HepG2 (cell line): Measurements from ENCODE around the gene RAB18. TPM values are rescaled to one million over a fixed set of nuclear protein-coding genes. Genes with fewer than 3 reads are reported as not detected.
"Not testable (repeated sequence)": the region's sequence is repeated elsewhere in the genome, so short reads cannot be mapped to it uniquely, and the experiment has no call there.

Experiments used
- ATAC-seq: fragments of 200-7000 bp; cut with Tn5 transposase; 3 replicates; pipeline ENCODE4 v1.9.1; 2020; ENCODE audit warnings: mild to moderate bottlenecking, moderate library complexity
- BruUV-seq: library from RNA; stranded (reverse); fragments of 400-500 nt; replicated peaks from 2 replicates; lab custom pipeline; 2021; lab: Mats Ljungman, UMichigan
- CTCF ChIA-PET: fragments of 300-600 bp; formaldehyde crosslinking; extraction: SDS; loops from one replicate; lab custom pipeline; 2021; ENCODE audit warnings: low total read pairs, inconsistent platforms, low intra/inter-chr PET ratio; lab: Yijun Ruan, JAX
- POLR2A ChIA-PET: fragments of 350-600 bp; sonication (Branson Sonifier 250); formaldehyde crosslinking; loops from one replicate; lab custom pipeline; 2020; ENCODE audit warnings: antibody characterized with exemption, inconsistent platforms; lab: Yijun Ruan, JAX
- DNase-seq: peaks from one replicate; pipeline ENCODE4 v3.0.0-alpha.2; 2015; ENCODE audit warnings: low spot score
- FAIRE-seq: peaks from 3 replicates; lab custom pipeline; 2011; peaks lifted over from hg19 to GRCh38; lab: Jason Lieb, UNC
- H2AFZ ChIP-seq: one replicate; pipeline ENCODE4 v1.6.1; 2011; ENCODE audit warnings: low read length, inconsistent platforms
- H3K27ac ChIP-seq: fragments of 300-600 bp; 3 replicates; pipeline ENCODE4 v1.8.0; 2011; ENCODE audit warnings: mixed run types, mild to moderate bottlenecking, mixed read lengths, low read length, inconsistent platforms; ENCODE audit not compliant: insufficient read depth; ENCODE audit errors: extremely low read length
- H3K27me3 ChIP-seq, 2 experiments: fragments of 200-600 bp in 1 of 2; 2 replicates in 1 of 2; 3 replicates in 1 of 2; pipeline versions ENCODE4 v1.6.0 to v1.8.0; 2011; ENCODE audit warnings: low read length in 2 of 2, mild to moderate bottlenecking in 2 of 2, moderate library complexity in 2 of 2, inconsistent platforms in 1 of 2; ENCODE audit not compliant: insufficient read depth in 2 of 2, control insufficient read depth in 1 of 2
- H3K36me3 ChIP-seq, 2 experiments: fragments of 200-600 bp in 1 of 2; replicated peaks in 1 of 2; 2 replicates in 1 of 2; 3 replicates in 1 of 2; pipeline versions ENCODE4 v1.5.1 to v1.8.0; 2011; ENCODE audit warnings: low read length in 2 of 2, inconsistent platforms in 1 of 2; ENCODE audit not compliant: insufficient read depth in 2 of 2, control insufficient read depth in 1 of 2
- H3K4me1 ChIP-seq: 2 replicates; pipeline ENCODE4 v1.5.1; 2012; ENCODE audit warnings: low read length, inconsistent platforms; ENCODE audit not compliant: insufficient read depth
- H3K4me2 ChIP-seq: 2 replicates; pipeline ENCODE4 v1.6.0; 2011; ENCODE audit warnings: low read depth, low read length, inconsistent platforms
- H3K4me3 ChIP-seq, 3 experiments: fragments of 200-600 bp in 1 of 3; sonication (generic), shearing (Covaris generic) in 1 of 3; replicated peaks in 1 of 3; 2 replicates each; pipeline ENCODE4 v1.5.1; 2011 to 2016; ENCODE audit warnings: low read length in 3 of 3, inconsistent platforms in 2 of 3, low read depth in 2 of 3, mild to moderate bottlenecking in 2 of 3, control low read depth in 1 of 3, mixed read lengths in 1 of 3; ENCODE audit not compliant: insufficient read depth in 1 of 3
- H3K79me2 ChIP-seq: one replicate; pipeline ENCODE4 v1.6.1; 2011; ENCODE audit warnings: low read length, inconsistent platforms; ENCODE audit not compliant: insufficient read depth
- H3K9ac ChIP-seq: 2 replicates; pipeline ENCODE4 v1.6.0; 2011; ENCODE audit warnings: mild to moderate bottlenecking, low read depth, low read length, inconsistent platforms; ENCODE audit not compliant: insufficient read depth
- H3K9me3 ChIP-seq: 2 replicates; pipeline ENCODE4 v1.5.1; 2012; ENCODE audit warnings: mild to moderate bottlenecking, low read length
- H4K20me1 ChIP-seq: 2 replicates; pipeline ENCODE4 v1.6.0; 2011; ENCODE audit warnings: inconsistent platforms, mild to moderate bottlenecking, low read length, moderate library complexity; ENCODE audit not compliant: insufficient read depth
- CCAR2 ChIP-seq: fragments of 200-400 bp; formaldehyde crosslinking; optimal IDR thresholded peaks from 2 replicates; pipeline ENCODE3; 2018; ENCODE audit warnings: low read depth, mild to moderate bottlenecking, low read length, moderate library complexity
- NFYB ChIP-seq: sonication (generic); formaldehyde crosslinking; IDR thresholded peaks from 2 replicates; pipeline ENCODE4 v1.4.0; 2020; ENCODE audit warnings: missing genetic modification reagents
- NR2F6 ChIP-seq, 2 experiments: IDR thresholded peaks; 2 replicates each; pipeline ENCODE4 v1.6.1; 2016; ENCODE audit warnings: antibody characterized with exemption in 1 of 2, mild to moderate bottlenecking in 1 of 2
- PHF5A ChIP-seq: IDR thresholded peaks from one replicate; pipeline ENCODE4 v1.6.1; 2018; ENCODE audit warnings: low read depth, missing genetic modification reagents; ENCODE audit not compliant: unreplicated experiment
- WGBS: methylation state at CpG from one replicate; pipeline ENCODE4 v1.1.6; 2017; ENCODE audit warnings: low lambda C conversion rate; 5-methylcytosine and 5-hydroxymethylcytosine counted together
- in situ Hi-C: cut with HindIII; loops from 2 replicates; pipeline ENCODE4 v1.10.0; 2017; ENCODE audit warnings: low pct_unique_long_range_greater_than_20kb; ENCODE audit not compliant: extremely low pct_ligation_motif_present
- intact Hi-C: fragments of 100-400 bp; cut with micrococcal nuclease; formaldehyde crosslinking; loops from one replicate; pipeline ENCODE4 v1.10.0; 2022; ENCODE audit not compliant: unreplicated experiment
- polyA plus RNA-seq, 8 experiments: library from polyadenylated mRNA; depleted of rRNA in 3 of 8; stranded (reverse) in 7 of 8; unstranded in 1 of 8; fragments of >200 nt; fragmentation: Illumina TruSeq in 4 of 8; extraction: Trizol in 4 of 8; gene quantifications; 2 replicates each; pipeline versions ENCODE4 v1.2.1 to v1.2.3, GENCODE V29; 2011 to 2016; ENCODE audit warnings: low read depth in 4 of 8, missing spikeins in 1 of 8, mixed read lengths in 1 of 8; ENCODE audit not compliant: insufficient read depth in 1 of 8
- total RNA-seq, 5 experiments: library from RNA; depleted of rRNA; stranded (reverse); fragments of >200 nt; fragmentation: Illumina TruSeq; extraction: Trizol; gene quantifications; 2 replicates each; pipeline ENCODE4 v1.2.3, GENCODE V29; 2016; ENCODE audit warnings: low read depth in 1 of 5
- TF ChIP-seq, protein P1 (sequence below): sonication (generic); formaldehyde crosslinking; IDR thresholded peaks from 2 replicates; pipeline ENCODE4 v1.4.0; 2020; ENCODE audit warnings: missing genetic modification reagents

Gene RAB18
- total and polyA plus RNA-seq, 2 of the 13 experiments (the other 11 are each of a cell fraction or from before 2014, with no cell fraction given) = 22.3 to 69.1 TPM

DNA sequence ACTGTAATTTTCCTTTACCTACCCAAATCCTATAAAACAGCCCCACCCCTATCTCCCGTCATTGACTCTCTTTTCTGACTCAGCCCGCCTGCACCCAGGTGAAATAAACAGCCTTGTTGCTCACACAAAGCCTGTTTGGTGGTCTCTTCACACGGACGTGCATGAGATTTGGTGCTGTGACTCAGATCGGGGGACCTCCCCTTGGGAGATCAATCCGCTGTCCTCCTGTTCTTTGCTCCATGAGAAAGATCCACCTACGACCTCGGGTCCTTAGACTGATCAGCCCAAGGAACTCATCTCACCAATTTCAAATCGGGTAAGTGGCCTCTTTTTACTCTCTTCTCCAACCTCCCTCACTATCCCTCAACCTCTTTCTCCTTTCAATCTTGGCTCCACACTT lies 38.5 kb upstream of the RAB18 start:
- intact Hi-C loops, H3K27me3 ChIP-seq, H3K27ac ChIP-seq, H3K4me3 ChIP-seq, H3K36me3 ChIP-seq, POLR2A ChIA-PET, in situ Hi-C loops, H2AFZ ChIP-seq, H4K20me1 ChIP-seq, H3K9ac ChIP-seq, H3K9me3 ChIP-seq, ATAC-seq, FAIRE-seq, BruUV-seq, H3K79me2 ChIP-seq, DNase-seq, H3K4me1 ChIP-seq, CTCF ChIA-PET, H3K4me2 ChIP-seq: not testable (repeated sequence)
- 20% methylated on average over 8 of the region's 9 CpGs for WGBS

DNA sequence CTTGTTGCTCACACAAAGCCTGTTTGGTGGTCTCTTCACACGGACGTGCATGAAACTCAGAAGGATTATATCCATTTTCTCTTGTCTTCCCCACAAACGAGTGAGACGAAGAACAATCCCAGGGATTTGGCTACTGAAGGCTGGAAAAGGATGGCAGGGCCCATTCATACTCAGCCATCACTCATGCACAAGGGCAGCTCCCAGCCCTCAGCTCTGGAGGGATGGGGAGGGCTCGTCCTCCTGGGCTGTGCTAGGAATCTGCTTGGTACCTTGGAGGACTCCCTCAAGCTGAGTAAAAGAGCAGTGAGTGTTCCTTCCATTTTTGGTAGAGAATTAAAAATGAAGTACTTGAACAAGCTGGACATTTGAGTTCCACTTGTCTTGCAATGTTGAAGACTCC lies 33.2 kb upstream of the RAB18 start:
- H4K20me1 ChIP-seq = no peaks in the 10 kb centered on the region
- no peaks in the 10 kb centered on the region for H3K79me2 ChIP-seq
- no peak for FAIRE-seq
- H2AFZ ChIP-seq = no peak overlapping the region
- no peak overlapping the region for H3K4me3 ChIP-seq
- no peak overlapping the region for H3K9ac ChIP-seq
- H3K9me3 ChIP-seq = no peaks in the 10 kb centered on the region
- no peak for DNase-seq
- POLR2A ChIA-PET = no interaction called here
- in situ Hi-C loops = no loop called here
- H3K4me2 ChIP-seq = no peak overlapping the region
- no peak overlapping the region for H3K27ac ChIP-seq
- H3K36me3 ChIP-seq = no peaks in the 10 kb centered on the region
- WGBS = 17% methylated on average over 5 of the region's 5 CpGs
- H3K27me3 ChIP-seq = peaks cover 0 to 3% of the 10 kb centered on the region in 2 experiments; a peak in 1 of 5 replicates
- no peak for ATAC-seq
- BruUV-seq = no TSS peak
- CTCF ChIA-PET = no interaction called here
- intact Hi-C loops = no loop called here
- H3K4me1 ChIP-seq = no peaks in the 10 kb centered on the region
- TF ChIP-seq CCAR2 (no peak), NR2F6 (IDR thresholded peaks at IDR 0.05) (no peak), NR2F6 (CRISPR knock-in tag; IDR thresholded peaks at IDR 0.05) (no peak), NFYB (CRISPR knock-in tag) (no peak), PHF5A (CRISPR knock-in tag) (no peak)
- TF ChIP-seq, protein P1, sequence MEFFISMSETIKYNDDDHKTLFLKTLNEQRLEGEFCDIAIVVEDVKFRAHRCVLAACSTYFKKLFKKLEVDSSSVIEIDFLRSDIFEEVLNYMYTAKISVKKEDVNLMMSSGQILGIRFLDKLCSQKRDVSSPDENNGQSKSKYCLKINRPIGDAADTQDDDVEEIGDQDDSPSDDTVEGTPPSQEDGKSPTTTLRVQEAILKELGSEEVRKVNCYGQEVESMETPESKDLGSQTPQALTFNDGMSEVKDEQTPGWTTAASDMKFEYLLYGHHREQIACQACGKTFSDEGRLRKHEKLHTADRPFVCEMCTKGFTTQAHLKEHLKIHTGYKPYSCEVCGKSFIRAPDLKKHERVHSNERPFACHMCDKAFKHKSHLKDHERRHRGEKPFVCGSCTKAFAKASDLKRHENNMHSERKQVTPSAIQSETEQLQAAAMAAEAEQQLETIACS (CRISPR knock-in tag) = no peak
